GM23338 (cell line): ENCODE results near the gene PGPEP1. TPM values are rescaled to one million over a fixed set of nuclear protein-coding genes. Genes with fewer than 3 reads are reported as not detected.

Experiments
- ATAC-seq: fragments of 200-7000 bp; cut with Tn5 transposase; 3 replicates; pipeline ENCODE4 v1.9.1; 2020
- DNase-seq: peaks from one replicate; pipeline ENCODE4 v3.0.0-alpha.2; 2015; ENCODE audit warnings: low spot score
- H2AFZ ChIP-seq: fragments of 200-600 bp; sonication (generic); 2 replicates; pipeline ENCODE4 v1.8.0; 2016; ENCODE audit warnings: antibody characterized with exemption, mild to moderate bottlenecking, moderate library complexity
- H3F3A ChIP-seq: fragments of 200-600 bp; sonication (generic); replicated peaks from 2 replicates; pipeline ENCODE4 v1.8.0; 2017; ENCODE audit warnings: antibody characterized with exemption, mixed run types, low read depth
- H3K27ac ChIP-seq: fragments of 200-600 bp; sonication (generic); 2 replicates; pipeline ENCODE4 v1.6.1; 2016; ENCODE audit warnings: low read depth
- H3K27me3 ChIP-seq: fragments of 200-600 bp; sonication (generic); 2 replicates; pipeline ENCODE4 v1.8.0; 2016; ENCODE audit warnings: mild to moderate bottlenecking, mixed run types, moderate library complexity; ENCODE audit not compliant: insufficient read depth
- H3K36me3 ChIP-seq: fragments of 200-600 bp; sonication (generic); 2 replicates; pipeline ENCODE4 v1.8.0; 2016; ENCODE audit warnings: mild to moderate bottlenecking; ENCODE audit not compliant: insufficient read depth
- H3K4me1 ChIP-seq: fragments of 200-600 bp; sonication (generic); 2 replicates; pipeline ENCODE4 v1.8.0; 2016; ENCODE audit warnings: mild to moderate bottlenecking, moderate library complexity; ENCODE audit not compliant: insufficient read depth
- H3K4me2 ChIP-seq: fragments of 200-600 bp; sonication (generic); 2 replicates; pipeline ENCODE4 v1.7.1; 2017; ENCODE audit warnings: mixed run types
- H3K4me3 ChIP-seq: fragments of 200-600 bp; sonication (generic); 2 replicates; pipeline ENCODE4 v1.6.1; 2016; ENCODE audit warnings: mixed run types
- H3K79me2 ChIP-seq: fragments of 200-600 bp; sonication (generic); replicated peaks from 2 replicates; pipeline ENCODE4 v1.8.0; 2017; ENCODE audit warnings: mild to moderate bottlenecking; ENCODE audit not compliant: insufficient read depth
- H3K9me2 ChIP-seq: fragments of 200-600 bp; sonication (generic); 2 replicates; pipeline ENCODE4 v1.8.0; 2017; ENCODE audit not compliant: insufficient read depth
- H4K20me1 ChIP-seq: fragments of 200-600 bp; sonication (generic); replicated peaks from 2 replicates; pipeline ENCODE4 v1.8.0; 2017; ENCODE audit warnings: mild to moderate bottlenecking; ENCODE audit not compliant: insufficient read depth
- H3K27ac Mint-ChIP-seq: 2 replicates; pipeline ENCODE4 v1.8.0; 2020; ENCODE audit warnings: inconsistent platforms, mild to moderate bottlenecking, moderate library complexity, mixed read lengths
- H3K27me3 Mint-ChIP-seq: 3 replicates; pipeline ENCODE4 v1.8.0; 2022; ENCODE audit warnings: low read depth, mild to moderate bottlenecking, moderate library complexity, mixed read lengths, inconsistent platforms; ENCODE audit not compliant: insufficient read depth, poor library complexity
- H3K36me3 Mint-ChIP-seq: 3 replicates; pipeline ENCODE4 v1.8.0; 2021; ENCODE audit warnings: low read depth, mild to moderate bottlenecking, inconsistent platforms, moderate library complexity, mixed read lengths
- H3K4me1 Mint-ChIP-seq: 3 replicates; pipeline ENCODE4 v1.8.0; 2020; ENCODE audit warnings: mild to moderate bottlenecking, inconsistent platforms, mixed read lengths
- H3K4me3 Mint-ChIP-seq: 3 replicates; pipeline ENCODE4 v1.8.0; 2021; ENCODE audit warnings: moderate library complexity, mild to moderate bottlenecking, inconsistent platforms, mixed read lengths
- H3K9me3 Mint-ChIP-seq: 3 replicates; pipeline ENCODE4 v1.8.0; 2020; ENCODE audit warnings: moderate library complexity, mild to moderate bottlenecking, inconsistent platforms, mixed read lengths
- CREB1 ChIP-seq: fragments of 250-450 bp; sonication (Bioruptor Pico); IDR thresholded peaks from 2 replicates; pipeline ENCODE4 v1.5.0; 2020; ENCODE audit warnings: low read depth, mild to moderate bottlenecking, moderate library complexity
- NANOG ChIP-seq: IDR thresholded peaks from 2 replicates; pipeline ENCODE4 v1.6.1; 2016; ENCODE audit warnings: antibody characterized with exemption, borderline replicate concordance
- POLR2AphosphoS5 ChIP-seq: IDR thresholded peaks from 2 replicates; pipeline ENCODE4 v1.6.1; 2016; ENCODE audit warnings: antibody characterized with exemption, low read depth
- STAT1 ChIP-seq: IDR thresholded peaks from one replicate; pipeline ENCODE4 v1.6.1; 2016; ENCODE audit warnings: antibody characterized with exemption; ENCODE audit not compliant: unreplicated experiment
- ZNF114 ChIP-seq: fragments of 250-450 bp; sonication (Bioruptor Pico); IDR thresholded peaks from 2 replicates; pipeline ENCODE4 v1.5.0; 2020; ENCODE audit warnings: mild to moderate bottlenecking, moderate library complexity
- ZNF331 ChIP-seq: fragments of 250-450 bp; sonication (Bioruptor Pico); IDR thresholded peaks from 2 replicates; pipeline ENCODE4 v1.5.0; 2020; ENCODE audit warnings: low read depth, mild to moderate bottlenecking, moderate library complexity
- polyA plus RNA-seq: library from polyadenylated mRNA; unstranded; fragments of >200 nt; fragmentation: Nextera tagmentation; extraction: Ambion mirVana; gene quantifications from 2 replicates; pipeline ENCODE4 v1.2.1, GENCODE V29; 2016
- total RNA-seq: library from RNA; depleted of rRNA; stranded (reverse); fragments of >200 nt; shearing (Covaris generic); gene quantifications from 2 replicates; pipeline ENCODE4 v1.2.3, GENCODE V29; 2014
- TF ChIP-seq, protein P1 (sequence below): IDR thresholded peaks from 2 replicates; pipeline ENCODE4 v1.6.1; 2016; ENCODE audit warnings: antibody characterized with exemption
- TF ChIP-seq, protein P2 (sequence below): fragments of 250-450 bp; sonication (Bioruptor Pico); IDR thresholded peaks from 2 replicates; pipeline ENCODE4 v1.5.0; 2020; ENCODE audit warnings: mild to moderate bottlenecking, moderate library complexity

PGPEP1 gene
- total and polyA plus RNA-seq, 2 experiments from 2014 or later: 15.5 to 18.9 TPM

DNA sequence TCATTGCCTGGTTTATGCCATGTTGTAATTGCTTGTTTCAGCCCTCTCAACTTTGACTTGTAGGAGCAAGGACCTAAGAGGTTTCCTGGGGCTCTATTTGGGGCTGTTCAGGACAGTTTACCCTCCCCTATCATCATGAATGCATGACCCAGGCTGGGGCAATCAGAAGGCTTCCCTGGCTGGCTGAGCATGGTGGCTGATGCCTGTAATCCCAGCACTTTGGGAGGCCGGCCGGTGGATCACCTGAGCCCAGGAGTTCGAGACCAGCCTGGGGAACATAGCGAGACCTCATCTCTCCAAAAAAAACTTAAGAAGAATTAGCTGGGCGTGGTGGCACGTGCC, 11.4 kb upstream of the PGPEP1 start:
- H3K4me1 Mint-ChIP-seq: peaks cover 9% of the 10 kb centered on the region
- H3K9me2 ChIP-seq: no peaks in the 10 kb centered on the region
- no peaks in the 10 kb centered on the region for H4K20me1 ChIP-seq
- H3K4me2 ChIP-seq: peak overlapping the region; percentile 69
- DNase-seq (no peak), ATAC-seq (peak; percentile 13)
- peak overlapping the region; percentile 37 for H3K4me3 ChIP-seq
- no peaks in the 10 kb centered on the region for H3K36me3 Mint-ChIP-seq
- no peaks in the 10 kb centered on the region for H3K9me3 Mint-ChIP-seq
- no peaks in the 10 kb centered on the region for H3K79me2 ChIP-seq
- H3K27me3 ChIP-seq: no peaks in the 10 kb centered on the region
- H3K27ac Mint-ChIP-seq: peak overlapping the region; percentile 22; the same call in 1 of the 2 replicates
- H3K36me3 ChIP-seq: no peaks in the 10 kb centered on the region
- no peak overlapping the region; the same call in 1 of the 2 replicates for H2AFZ ChIP-seq
- peaks cover 6% of the 10 kb centered on the region; the same call in 1 of the 2 replicates for H3F3A ChIP-seq
- H3K27ac ChIP-seq: no peak overlapping the region
- no peaks in the 10 kb centered on the region; the same call in 1 of the 2 replicates for H3K4me1 ChIP-seq
- H3K27me3 Mint-ChIP-seq: peaks cover 10% of the 10 kb centered on the region
- TF ChIP-seq, protein P1, sequence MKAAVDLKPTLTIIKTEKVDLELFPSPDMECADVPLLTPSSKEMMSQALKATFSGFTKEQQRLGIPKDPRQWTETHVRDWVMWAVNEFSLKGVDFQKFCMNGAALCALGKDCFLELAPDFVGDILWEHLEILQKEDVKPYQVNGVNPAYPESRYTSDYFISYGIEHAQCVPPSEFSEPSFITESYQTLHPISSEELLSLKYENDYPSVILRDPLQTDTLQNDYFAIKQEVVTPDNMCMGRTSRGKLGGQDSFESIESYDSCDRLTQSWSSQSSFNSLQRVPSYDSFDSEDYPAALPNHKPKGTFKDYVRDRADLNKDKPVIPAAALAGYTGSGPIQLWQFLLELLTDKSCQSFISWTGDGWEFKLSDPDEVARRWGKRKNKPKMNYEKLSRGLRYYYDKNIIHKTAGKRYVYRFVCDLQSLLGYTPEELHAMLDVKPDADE: no peak
- no peak for TF ChIP-seq CREB1 (CRISPR knock-in tag)
- TF ChIP-seq STAT1: no peak
- TF ChIP-seq ZNF114 (CRISPR knock-in tag): no peak
- TF ChIP-seq NANOG: no peak
- TF ChIP-seq POLR2AphosphoS5: no peak
- TF ChIP-seq ZNF331 (CRISPR knock-in tag): no peak
- TF ChIP-seq, protein P2, sequence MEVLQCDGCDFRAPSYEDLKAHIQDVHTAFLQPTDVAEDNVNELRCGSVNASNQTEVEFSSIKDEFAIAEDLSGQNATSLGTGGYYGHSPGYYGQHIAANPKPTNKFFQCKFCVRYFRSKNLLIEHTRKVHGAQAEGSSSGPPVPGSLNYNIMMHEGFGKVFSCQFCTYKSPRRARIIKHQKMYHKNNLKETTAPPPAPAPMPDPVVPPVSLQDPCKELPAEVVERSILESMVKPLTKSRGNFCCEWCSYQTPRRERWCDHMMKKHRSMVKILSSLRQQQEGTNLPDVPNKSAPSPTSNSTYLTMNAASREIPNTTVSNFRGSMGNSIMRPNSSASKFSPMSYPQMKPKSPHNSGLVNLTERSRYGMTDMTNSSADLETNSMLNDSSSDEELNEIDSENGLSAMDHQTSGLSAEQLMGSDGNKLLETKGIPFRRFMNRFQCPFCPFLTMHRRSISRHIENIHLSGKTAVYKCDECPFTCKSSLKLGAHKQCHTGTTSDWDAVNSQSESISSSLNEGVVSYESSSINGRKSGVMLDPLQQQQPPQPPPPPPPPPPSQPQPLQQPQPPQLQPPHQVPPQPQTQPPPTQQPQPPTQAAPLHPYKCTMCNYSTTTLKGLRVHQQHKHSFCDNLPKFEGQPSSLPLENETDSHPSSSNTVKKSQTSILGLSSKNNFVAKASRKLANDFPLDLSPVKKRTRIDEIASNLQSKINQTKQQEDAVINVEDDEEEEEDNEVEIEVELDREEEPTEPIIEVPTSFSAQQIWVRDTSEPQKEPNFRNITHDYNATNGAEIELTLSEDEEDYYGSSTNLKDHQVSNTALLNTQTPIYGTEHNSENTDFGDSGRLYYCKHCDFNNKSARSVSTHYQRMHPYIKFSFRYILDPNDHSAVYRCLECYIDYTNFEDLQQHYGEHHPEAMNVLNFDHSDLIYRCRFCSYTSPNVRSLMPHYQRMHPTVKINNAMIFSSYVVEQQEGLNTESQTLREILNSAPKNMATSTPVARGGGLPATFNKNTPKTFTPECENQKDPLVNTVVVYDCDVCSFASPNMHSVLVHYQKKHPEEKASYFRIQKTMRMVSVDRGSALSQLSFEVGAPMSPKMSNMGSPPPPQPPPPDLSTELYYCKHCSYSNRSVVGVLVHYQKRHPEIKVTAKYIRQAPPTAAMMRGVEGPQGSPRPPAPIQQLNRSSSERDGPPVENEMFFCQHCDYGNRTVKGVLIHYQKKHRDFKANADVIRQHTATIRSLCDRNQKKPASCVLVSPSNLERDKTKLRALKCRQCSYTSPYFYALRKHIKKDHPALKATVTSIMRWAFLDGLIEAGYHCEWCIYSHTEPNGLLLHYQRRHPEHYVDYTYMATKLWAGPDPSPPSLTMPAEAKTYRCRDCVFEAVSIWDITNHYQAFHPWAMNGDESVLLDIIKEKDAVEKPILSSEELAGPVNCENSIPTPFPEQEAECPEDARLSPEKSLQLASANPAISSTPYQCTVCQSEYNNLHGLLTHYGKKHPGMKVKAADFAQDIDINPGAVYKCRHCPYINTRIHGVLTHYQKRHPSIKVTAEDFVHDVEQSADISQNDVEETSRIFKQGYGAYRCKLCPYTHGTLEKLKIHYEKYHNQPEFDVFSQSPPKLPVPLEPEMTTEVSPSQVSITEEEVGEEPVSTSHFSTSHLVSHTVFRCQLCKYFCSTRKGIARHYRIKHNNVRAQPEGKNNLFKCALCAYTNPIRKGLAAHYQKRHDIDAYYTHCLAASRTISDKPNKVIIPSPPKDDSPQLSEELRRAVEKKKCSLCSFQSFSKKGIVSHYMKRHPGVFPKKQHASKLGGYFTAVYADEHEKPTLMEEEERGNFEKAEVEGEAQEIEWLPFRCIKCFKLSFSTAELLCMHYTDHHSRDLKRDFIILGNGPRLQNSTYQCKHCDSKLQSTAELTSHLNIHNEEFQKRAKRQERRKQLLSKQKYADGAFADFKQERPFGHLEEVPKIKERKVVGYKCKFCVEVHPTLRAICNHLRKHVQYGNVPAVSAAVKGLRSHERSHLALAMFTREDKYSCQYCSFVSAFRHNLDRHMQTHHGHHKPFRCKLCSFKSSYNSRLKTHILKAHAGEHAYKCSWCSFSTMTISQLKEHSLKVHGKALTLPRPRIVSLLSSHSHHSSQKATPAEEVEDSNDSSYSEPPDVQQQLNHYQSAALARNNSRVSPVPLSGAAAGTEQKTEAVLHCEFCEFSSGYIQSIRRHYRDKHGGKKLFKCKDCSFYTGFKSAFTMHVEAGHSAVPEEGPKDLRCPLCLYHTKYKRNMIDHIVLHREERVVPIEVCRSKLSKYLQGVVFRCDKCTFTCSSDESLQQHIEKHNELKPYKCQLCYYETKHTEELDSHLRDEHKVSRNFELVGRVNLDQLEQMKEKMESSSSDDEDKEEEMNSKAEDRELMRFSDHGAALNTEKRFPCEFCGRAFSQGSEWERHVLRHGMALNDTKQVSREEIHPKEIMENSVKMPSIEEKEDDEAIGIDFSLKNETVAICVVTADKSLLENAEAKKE (CRISPR knock-in tag): no peak
- H3K4me3 Mint-ChIP-seq: peak overlapping the region; percentile 78
